ENCODE measurements around the gene P2RY1. TPM values are rescaled to one million over a fixed set of nuclear protein-coding genes. Genes with fewer than 3 reads are reported as not detected.

Gene P2RY1
- total and polyA plus RNA-seq, 2 donors: 4.1 to 23.7 TPM

Small RNAs within 50 kb of the gene (small RNA-seq; reads per million reads assigned to genes)
- not detected for gene ATP5MGP5
